HepG2 (cell line): Measurements from ENCODE around the gene SECTM1. TPM values are rescaled to one million over a fixed set of nuclear protein-coding genes. Genes with fewer than 3 reads are reported as not detected.
A peak's percentile ranks its signal among the peaks of the same experiment; 100 is the strongest.

ENCODE experiments used
- AGO2 ChIP-seq: fragments of 200-400 bp; formaldehyde crosslinking; optimal IDR thresholded peaks from 2 replicates; pipeline ENCODE3; 2017; ENCODE audit warnings: mild to moderate bottlenecking, low read depth, low read length, moderate library complexity
- ELK4 ChIP-seq: sonication (generic); formaldehyde crosslinking; IDR thresholded peaks from 2 replicates; pipeline ENCODE4 v1.9.0; 2021; ENCODE audit warnings: missing genetic modification reagents, borderline replicate concordance
- ERF ChIP-seq: IDR thresholded peaks from 2 replicates; pipeline ENCODE4 v1.6.1; 2018; ENCODE audit warnings: missing biosample characterization, missing genetic modification reagents
- EZH2 ChIP-seq: conservative IDR thresholded peaks from 2 replicates; pipeline ENCODE4 v1.6.1; 2012; ENCODE audit warnings: mild to moderate bottlenecking, low read depth, low read length, moderate library complexity
- FOXP1 ChIP-seq, 2 experiments: fragments of 450-650 bp in 1 of 2; IDR thresholded peaks; 2 replicates each; pipeline ENCODE4 v1.6.1; 2017 to 2018; ENCODE audit warnings: antibody characterized with exemption in 1 of 2
- GTF2F1 ChIP-seq: fragments of 150-350 bp; IDR thresholded peaks from 2 replicates; pipeline ENCODE4 v1.6.1; 2014; ENCODE audit warnings: low read length
- JDP2 ChIP-seq: sonication (generic); formaldehyde crosslinking; IDR thresholded peaks from 2 replicates; pipeline ENCODE4 v1.8.1; 2022; ENCODE audit warnings: missing genetic modification reagents, borderline replicate concordance
- KAT2B ChIP-seq: fragments of 150-350 bp; IDR thresholded peaks from 2 replicates; pipeline ENCODE4 v1.6.1; 2014; ENCODE audit warnings: low read depth, low read length, borderline replicate concordance
- KAT8 ChIP-seq: IDR thresholded peaks from 2 replicates; pipeline ENCODE4 v1.6.1; 2016; ENCODE audit warnings: missing genetic modification reagents, missing compliant biosample characterization
- KLF12 ChIP-seq: sonication (generic); formaldehyde crosslinking; IDR thresholded peaks from 2 replicates; pipeline ENCODE4 v1.4.0; 2020; ENCODE audit warnings: missing genetic modification reagents, borderline replicate concordance
- MNT ChIP-seq: fragments of 450-650 bp; IDR thresholded peaks from 2 replicates; pipeline ENCODE4 v1.6.1; 2016
- NR2C2 ChIP-seq: sonication (generic); formaldehyde crosslinking; IDR thresholded peaks from 2 replicates; pipeline ENCODE4 v1.4.0; 2020; ENCODE audit warnings: missing genetic modification reagents, mild to moderate bottlenecking, moderate library complexity, borderline replicate concordance
- RAD21 ChIP-seq: fragments of 450-650 bp; formaldehyde crosslinking; IDR thresholded peaks from 2 replicates; pipeline ENCODE4 v1.5.0; 2020; ENCODE audit warnings: mild to moderate bottlenecking
- RFX3 ChIP-seq: IDR thresholded peaks from 2 replicates; pipeline ENCODE4 v1.6.1; 2016; ENCODE audit warnings: missing biosample characterization, missing genetic modification reagents
- SNRNP70 ChIP-seq: fragments of 200-400 bp; formaldehyde crosslinking; IDR thresholded peaks from 2 replicates; pipeline ENCODE4 v1.6.1; 2017; ENCODE audit warnings: mild to moderate bottlenecking, low read depth, low read length, moderate library complexity
- TCF7L2 ChIP-seq: IDR thresholded peaks from 2 replicates; pipeline ENCODE4 v1.6.1; 2011; ENCODE audit warnings: mild to moderate bottlenecking, low read depth, low read length, moderate library complexity
- TP53 ChIP-seq: sonication (generic); formaldehyde crosslinking; conservative IDR thresholded peaks from 2 replicates; pipeline ENCODE4 v1.4.0; 2020; ENCODE audit warnings: missing genetic modification reagents
- ZBTB34 ChIP-seq: sonication (generic); formaldehyde crosslinking; IDR thresholded peaks from 2 replicates; pipeline ENCODE4 v1.8.0; 2022; ENCODE audit warnings: mild to moderate bottlenecking, missing genetic modification reagents
- ZIK1 ChIP-seq: sonication (generic); formaldehyde crosslinking; IDR thresholded peaks from 2 replicates; pipeline ENCODE4 v1.5.0; 2020; ENCODE audit warnings: mild to moderate bottlenecking, low read depth, missing genetic modification reagents, borderline replicate concordance
- ZNF431 ChIP-seq: sonication (generic); formaldehyde crosslinking; IDR thresholded peaks from 2 replicates; pipeline ENCODE4 v1.9.0; 2022; ENCODE audit warnings: missing genetic modification reagents, low read depth, mild to moderate bottlenecking, borderline replicate concordance
- ZNF496 ChIP-seq: sonication (generic); formaldehyde crosslinking; IDR thresholded peaks from 2 replicates; pipeline ENCODE4 v1.8.1; 2023; ENCODE audit warnings: mild to moderate bottlenecking, moderate library complexity, missing genetic modification reagents; ENCODE audit not compliant: insufficient replicate concordance
- ZNF572 ChIP-seq: sonication (generic); formaldehyde crosslinking; IDR thresholded peaks from 2 replicates; pipeline ENCODE4 v1.5.1; 2020; ENCODE audit warnings: mild to moderate bottlenecking, missing genetic modification reagents
- ZNF589 ChIP-seq: sonication (generic); formaldehyde crosslinking; conservative IDR thresholded peaks from 2 replicates; pipeline ENCODE4 v1.8.0; 2022; ENCODE audit warnings: mild to moderate bottlenecking, moderate library complexity, missing genetic modification reagents
- ZNF703 ChIP-seq: sonication (generic); formaldehyde crosslinking; IDR thresholded peaks from 2 replicates; pipeline ENCODE4 v1.5.1; 2020; ENCODE audit warnings: missing genetic modification reagents, mild to moderate bottlenecking, moderate library complexity, borderline replicate concordance
- polyA plus RNA-seq, 8 experiments: library from polyadenylated mRNA; depleted of rRNA in 3 of 8; stranded (reverse) in 7 of 8; unstranded in 1 of 8; fragments of >200 nt; fragmentation: Illumina TruSeq in 4 of 8; extraction: Trizol in 4 of 8; gene quantifications; 2 replicates each; pipeline versions ENCODE4 v1.2.1 to v1.2.3, GENCODE V29; 2011 to 2016; ENCODE audit warnings: low read depth in 4 of 8, missing spikeins in 1 of 8, mixed read lengths in 1 of 8; ENCODE audit not compliant: insufficient read depth in 1 of 8
- total RNA-seq, 5 experiments: library from RNA; depleted of rRNA; stranded (reverse); fragments of >200 nt; fragmentation: Illumina TruSeq; extraction: Trizol; gene quantifications; 2 replicates each; pipeline ENCODE4 v1.2.3, GENCODE V29; 2016; ENCODE audit warnings: low read depth in 1 of 5
- TF ChIP-seq, protein P1 (sequence below): sonication (generic); formaldehyde crosslinking; IDR thresholded peaks from 2 replicates; pipeline ENCODE4 v1.4.0; 2020; ENCODE audit warnings: missing genetic modification reagents, mild to moderate bottlenecking, borderline replicate concordance

The SECTM1 gene
- total and polyA plus RNA-seq, 2 of the 13 experiments (the other 11 are each of a cell fraction or from before 2014, with no cell fraction given) = 3.5 to 5.3 TPM

- TF ChIP-seq ZNF589 (CRISPR knock-in tag) = peak; percentile 81; the same call in 1 of the 2 replicates
- TF ChIP-seq ELK4 (CRISPR knock-in tag) = no peak; the same call in 1 of the 2 replicates
- TF ChIP-seq ERF (CRISPR knock-in tag) = peak; percentile 88
- TF ChIP-seq MNT = no peak
- TF ChIP-seq GTF2F1 = 0 out of 2 replicates have a peak, but pooled peaks have one; percentile 20
- peak; percentile 54; the same call in 1 of the 2 replicates for TF ChIP-seq ZNF431 (CRISPR knock-in tag)
- TF ChIP-seq KAT2B = no peak
- TF ChIP-seq SNRNP70 = no peak
- no peak for TF ChIP-seq FOXP1 (IDR thresholded peaks at IDR 0.05)
- no peak for TF ChIP-seq FOXP1 (CRISPR knock-in tag; IDR thresholded peaks at IDR 0.05)
- no peak for TF ChIP-seq RFX3 (CRISPR knock-in tag)
- TF ChIP-seq ZNF496 = no peak
- no peak for TF ChIP-seq AGO2
- TF ChIP-seq EZH2 = no peak
- peak; percentile 77 for TF ChIP-seq NR2C2 (CRISPR knock-in tag)
- no peak; the same call in 1 of the 2 replicates for TF ChIP-seq TP53 (CRISPR knock-in tag)
- TF ChIP-seq TCF7L2 = no peak
- TF ChIP-seq ZIK1 (CRISPR knock-in tag) = peak; percentile 91; the same call in 1 of the 2 replicates
- no peak for TF ChIP-seq ZNF572 (CRISPR knock-in tag)
- TF ChIP-seq KLF12 (CRISPR knock-in tag) = 0 out of 2 replicates have a peak, but pooled peaks have one; percentile 63
- TF ChIP-seq ZBTB34 = no peak
- no peak for TF ChIP-seq JDP2 (CRISPR knock-in tag)
- peak; percentile 87 for TF ChIP-seq ZNF703
- TF ChIP-seq, protein P1, sequence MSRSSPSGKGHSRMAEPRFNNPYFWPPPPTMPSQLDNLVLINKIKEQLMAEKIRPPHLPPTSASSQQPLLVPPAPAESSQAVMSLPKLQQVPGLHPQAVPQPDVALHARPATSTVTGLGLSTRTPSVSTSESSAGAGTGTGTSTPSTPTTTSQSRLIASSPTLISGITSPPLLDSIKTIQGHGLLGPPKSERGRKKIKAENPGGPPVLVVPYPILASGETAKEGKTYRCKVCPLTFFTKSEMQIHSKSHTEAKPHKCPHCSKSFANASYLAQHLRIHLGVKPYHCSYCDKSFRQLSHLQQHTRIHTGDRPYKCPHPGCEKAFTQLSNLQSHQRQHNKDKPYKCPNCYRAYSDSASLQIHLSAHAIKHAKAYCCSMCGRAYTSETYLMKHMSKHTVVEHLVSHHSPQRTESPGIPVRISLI (CRISPR knock-in tag) = no peak
- no peak for TF ChIP-seq RAD21
- peak; percentile 69; the same call in 1 of the 2 replicates for TF ChIP-seq KAT8
These were observed 37.1 kb upstream of the SECTM1 start (continued) for GRCh38 chr17:82370471-82371332.
